H9 (cell line): Measurements from ENCODE around the gene NDUFA5. TPM values are rescaled to one million over a fixed set of nuclear protein-coding genes. Genes with fewer than 3 reads are reported as not detected.

Source experiments
- DNase-seq: peaks from one replicate; pipeline ENCODE4 v3.0.0-alpha.2; 2017
- H2AFZ ChIP-seq: one replicate; pipeline ENCODE4 v1.6.1; 2013; ENCODE audit warnings: mild to moderate bottlenecking, low read length, control low read depth, moderate library complexity
- H2AK5ac ChIP-seq: 2 replicates; pipeline ENCODE4 v1.6.1; 2013; ENCODE audit warnings: low read length, control low read depth, mixed read lengths; ENCODE audit not compliant: insufficient read length
- H2BK120ac ChIP-seq: one replicate; pipeline ENCODE4 v1.6.1; 2013; ENCODE audit warnings: low read depth, mild to moderate bottlenecking, low read length, control low read depth, inconsistent platforms; ENCODE audit not compliant: poor library complexity, severe bottlenecking
- H2BK12ac ChIP-seq: 2 replicates; pipeline ENCODE4 v1.6.1; 2013; ENCODE audit warnings: low read length, control low read depth, mixed read lengths, low read depth; ENCODE audit not compliant: insufficient read length
- H2BK15ac ChIP-seq: 2 replicates; pipeline ENCODE4 v1.6.1; 2013; ENCODE audit warnings: low read depth, low read length, control low read depth
- H2BK20ac ChIP-seq: one replicate; pipeline ENCODE4 v1.6.1; 2013; ENCODE audit warnings: low read depth, mild to moderate bottlenecking, low read length, control low read depth, inconsistent platforms; ENCODE audit not compliant: poor library complexity, severe bottlenecking
- H2BK5ac ChIP-seq: 2 replicates; pipeline ENCODE4 v1.6.1; 2013; ENCODE audit warnings: low read length, control low read depth, mixed read lengths; ENCODE audit not compliant: insufficient read length
- H3K14ac ChIP-seq: 2 replicates; pipeline ENCODE4 v1.6.1; 2013; ENCODE audit warnings: low read length, control low read depth; ENCODE audit not compliant: insufficient read depth
- H3K18ac ChIP-seq: 2 replicates; pipeline ENCODE4 v1.6.1; 2013; ENCODE audit warnings: low read depth, mild to moderate bottlenecking, mixed read lengths, low read length, control low read depth; ENCODE audit not compliant: insufficient read length
- H3K23ac ChIP-seq: 2 replicates; pipeline ENCODE4 v1.6.1; 2013; ENCODE audit warnings: low read length, control low read depth, mixed read lengths, low read depth; ENCODE audit not compliant: insufficient read length
- H3K23me2 ChIP-seq: 2 replicates; pipeline ENCODE4 v1.6.1; 2013; ENCODE audit warnings: low read depth, mild to moderate bottlenecking, mixed read lengths, low read length, control low read depth; ENCODE audit not compliant: insufficient read length, poor library complexity, severe bottlenecking
- H3K27ac ChIP-seq: 2 replicates; pipeline ENCODE4 v1.5.1; 2013; ENCODE audit warnings: low read length, control low read depth, mixed read lengths, low read depth; ENCODE audit not compliant: insufficient read length
- H3K27me3 ChIP-seq: 2 replicates; pipeline ENCODE4 v1.6.1; 2013; ENCODE audit warnings: low read length, control low read depth, inconsistent platforms; ENCODE audit not compliant: insufficient read depth
- H3K4ac ChIP-seq: 2 replicates; pipeline ENCODE4 v1.6.1; 2013; ENCODE audit warnings: low read depth, mild to moderate bottlenecking, control low read depth, inconsistent platforms, low read length, moderate library complexity
- H3K4me1 ChIP-seq: 2 replicates; pipeline ENCODE4 v1.6.1; 2013; ENCODE audit warnings: low read length, control low read depth, inconsistent platforms; ENCODE audit not compliant: insufficient read depth
- H3K4me2 ChIP-seq: 2 replicates; pipeline ENCODE4 v1.6.1; 2013; ENCODE audit warnings: low read length, control low read depth, mixed read lengths; ENCODE audit not compliant: insufficient read length, insufficient read depth
- H3K56ac ChIP-seq: 2 replicates; pipeline ENCODE4 v1.6.1; 2013; ENCODE audit warnings: low read depth, mild to moderate bottlenecking, mixed read lengths, low read length, control low read depth; ENCODE audit not compliant: insufficient read length
- H3K79me1 ChIP-seq: 2 replicates; pipeline ENCODE4 v1.6.1; 2013; ENCODE audit warnings: low read depth, mild to moderate bottlenecking, moderate library complexity, low read length, control low read depth, inconsistent platforms; ENCODE audit not compliant: insufficient read depth, poor library complexity, severe bottlenecking
- H3K79me2 ChIP-seq: 2 replicates; pipeline ENCODE4 v1.6.1; 2013; ENCODE audit warnings: low read length, control low read depth, inconsistent platforms; ENCODE audit not compliant: insufficient read depth
- H3K9ac ChIP-seq: 2 replicates; pipeline ENCODE4 v1.6.1; 2013; ENCODE audit warnings: low read length, control low read depth, mixed read lengths; ENCODE audit not compliant: insufficient read length; ENCODE audit errors: extremely low read depth
- H3K9me3 ChIP-seq: one replicate; pipeline ENCODE4 v1.6.1; 2013; ENCODE audit warnings: low read depth, low read length, inconsistent platforms; ENCODE audit not compliant: control insufficient read depth
- H3T11ph ChIP-seq: one replicate; pipeline ENCODE4 v1.6.1; 2013; ENCODE audit warnings: mild to moderate bottlenecking, low read length, control low read depth, inconsistent platforms
- H4K20me1 ChIP-seq: one replicate; pipeline ENCODE4 v1.6.1; 2013; ENCODE audit not compliant: control insufficient read depth, insufficient read length, insufficient read depth
- H4K5ac ChIP-seq: 2 replicates; pipeline ENCODE4 v1.6.1; 2013; ENCODE audit warnings: low read depth, mild to moderate bottlenecking, mixed read lengths, low read length, control low read depth; ENCODE audit not compliant: insufficient read length
- H4K8ac ChIP-seq: replicated peaks from 2 replicates; pipeline ENCODE4 v1.6.1; 2013; ENCODE audit warnings: low read length, control low read depth, mixed read lengths, low read depth; ENCODE audit not compliant: insufficient read length
- H4K91ac ChIP-seq: 2 replicates; pipeline ENCODE4 v1.6.1; 2013; ENCODE audit warnings: low read depth, mild to moderate bottlenecking, moderate library complexity, mixed read lengths, low read length, control low read depth; ENCODE audit not compliant: insufficient read length
- H3K27ac Mint-ChIP-seq, 3 experiments: 2 replicates in 2 of 3; 3 replicates in 1 of 3; pipeline ENCODE4 v1.8.0; 2020 to 2021; ENCODE audit warnings: mixed read lengths in 3 of 3, mild to moderate bottlenecking in 1 of 3, moderate library complexity in 1 of 3
- H3K27me3 Mint-ChIP-seq: 2 replicates; pipeline ENCODE4 v1.8.0; 2021; ENCODE audit warnings: low read depth, mild to moderate bottlenecking, moderate library complexity, mixed read lengths
- H3K36me3 Mint-ChIP-seq, 3 experiments: 2 replicates in 2 of 3; 3 replicates in 1 of 3; pipeline ENCODE4 v1.8.0; 2020 to 2021; ENCODE audit warnings: low read depth in 3 of 3, mixed read lengths in 3 of 3; ENCODE audit not compliant: insufficient read depth in 1 of 3
- H3K4me1 Mint-ChIP-seq, 2 experiments: 2 replicates each; pipeline ENCODE4 v1.8.0; 2020; ENCODE audit warnings: mixed read lengths in 2 of 2
- H3K4me3 Mint-ChIP-seq, 2 experiments: 2 replicates in 1 of 2; 3 replicates in 1 of 2; pipeline ENCODE4 v1.8.0; 2020 to 2021; ENCODE audit warnings: mild to moderate bottlenecking in 2 of 2, mixed read lengths in 2 of 2, moderate library complexity in 1 of 2
- H3K9me3 Mint-ChIP-seq, 2 experiments: 2 replicates in 1 of 2; 3 replicates in 1 of 2; pipeline ENCODE4 v1.8.0; 2020; ENCODE audit warnings: mild to moderate bottlenecking in 2 of 2, mixed read lengths in 2 of 2, moderate library complexity in 1 of 2
- CTCF ChIP-seq: fragments of 200-600 bp; sonication (generic); conservative IDR thresholded peaks from 3 replicates; pipeline ENCODE4 v1.8.0; 2021; ENCODE audit warnings: antibody characterized with exemption, mild to moderate bottlenecking
- WGBS: extraction: QIAGEN DNeasy Blood & Tissue Kit; methylation state at CpG from one replicate; pipeline ENCODE4 v1.1.7; 2013; ENCODE audit warnings: missing lambda C conversion rate, low lambda C conversion rate, mixed read lengths; ENCODE audit not compliant: insufficient read length; ENCODE audit errors: extremely low coverage; 5-methylcytosine and 5-hydroxymethylcytosine counted together
- total RNA-seq: library from RNA; stranded (reverse); gene quantifications from 2 replicates; pipeline ENCODE4 v1.2.1, GENCODE V29; 2021

The NDUFA5 gene
- total RNA-seq, 1 experiment from 2014 or later, result 76.5 TPM

- Histone ChIP-seq H3K4me1 (no peaks in the 10 kb centered on the region), H3K18ac (no peak overlapping the region), H2BK15ac (no peak overlapping the region), H3K27me3 (no peaks in the 10 kb centered on the region), H3K23ac (no peak overlapping the region), H2BK20ac (no peak overlapping the region), H2AK5ac (no peak overlapping the region), H3K79me2 (no peaks in the 10 kb centered on the region), H4K91ac (no peak overlapping the region), H3K23me2 (no peaks in the 10 kb centered on the region), H3K9me3 (peaks cover 9% of the 10 kb centered on the region), H2BK12ac (no peak overlapping the region), H3K9ac (no peak overlapping the region), H4K20me1 (no peaks in the 10 kb centered on the region), H2AFZ (no peak overlapping the region), H3T11ph (no peak overlapping the region), H2BK5ac (no peak overlapping the region), H3K56ac (no peak overlapping the region), H2BK120ac (no peak overlapping the region), H4K8ac (no peak overlapping the region), H3K27ac (no peak overlapping the region), H3K14ac (no peak overlapping the region), H3K79me1 (no peaks in the 10 kb centered on the region), H3K4ac (no peak overlapping the region), H3K4me2 (no peak overlapping the region), H4K5ac (no peak overlapping the region)
- TF ChIP-seq CTCF, result no peak
- Mint-ChIP-seq H3K9me3 (peaks cover 18 to 19% of the 10 kb centered on the region in 2 experiments), H3K4me3 (no peak overlapping the region), H3K36me3 (peaks cover 14 to 25% (median 18%) of the 10 kb centered on the region in 3 experiments), H3K27ac (peak overlapping the region in 1 of 3 experiments; percentile 73; a peak in 1 of 7 replicates), H3K4me1 (peaks cover 28 to 31% of the 10 kb centered on the region in 2 experiments), H3K27me3 (peaks cover 2% of the 10 kb centered on the region; the same call in 1 of the 2 replicates)
- DNase-seq, result no peak
- no CpG with 5 or more reads among the region's 1 CpG for WGBS
Measured at GRCh38 chr7:123500878-123501489, 56.6 kb downstream of the NDUFA5 start.
